Astrocyte (in vitro differentiated cells and primary cell): ENCODE measurements around the gene MYO3B.

ENCODE experiments used
- EZH2 ChIP-seq: IDR thresholded peaks from 2 replicates; pipeline ENCODE4 v1.6.1; 2012; ENCODE audit warnings: mild to moderate bottlenecking, low read length, inconsistent platforms; ENCODE audit not compliant: insufficient read depth
- TF ChIP-seq, protein P1 (sequence below): IDR thresholded peaks from 2 replicates; pipeline ENCODE4 v1.5.1; 2011; ENCODE audit warnings: low read depth, mild to moderate bottlenecking, inconsistent platforms, low read length, moderate library complexity; ENCODE audit not compliant: insufficient read depth

DNA sequence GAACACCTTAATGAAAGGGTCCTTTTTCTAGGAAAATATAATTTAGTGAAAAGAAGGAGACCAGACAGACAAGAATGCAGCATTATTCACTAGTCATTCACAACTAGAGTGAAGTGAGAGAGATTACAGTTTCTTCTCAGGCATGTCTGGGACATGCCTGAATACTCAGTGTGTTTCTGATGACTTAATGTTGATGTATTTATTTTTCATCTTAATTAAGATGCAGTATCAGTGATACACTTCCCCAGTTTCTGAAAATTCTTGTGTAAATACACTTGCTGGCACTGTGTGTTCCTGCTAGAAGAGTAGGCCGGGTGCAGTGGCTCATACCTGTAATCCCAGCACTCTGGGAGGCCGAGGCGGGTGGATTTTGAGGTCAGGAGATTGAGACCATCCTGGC, 143.6 kb downstream of the MYO3B start:
- TF ChIP-seq, protein P1, sequence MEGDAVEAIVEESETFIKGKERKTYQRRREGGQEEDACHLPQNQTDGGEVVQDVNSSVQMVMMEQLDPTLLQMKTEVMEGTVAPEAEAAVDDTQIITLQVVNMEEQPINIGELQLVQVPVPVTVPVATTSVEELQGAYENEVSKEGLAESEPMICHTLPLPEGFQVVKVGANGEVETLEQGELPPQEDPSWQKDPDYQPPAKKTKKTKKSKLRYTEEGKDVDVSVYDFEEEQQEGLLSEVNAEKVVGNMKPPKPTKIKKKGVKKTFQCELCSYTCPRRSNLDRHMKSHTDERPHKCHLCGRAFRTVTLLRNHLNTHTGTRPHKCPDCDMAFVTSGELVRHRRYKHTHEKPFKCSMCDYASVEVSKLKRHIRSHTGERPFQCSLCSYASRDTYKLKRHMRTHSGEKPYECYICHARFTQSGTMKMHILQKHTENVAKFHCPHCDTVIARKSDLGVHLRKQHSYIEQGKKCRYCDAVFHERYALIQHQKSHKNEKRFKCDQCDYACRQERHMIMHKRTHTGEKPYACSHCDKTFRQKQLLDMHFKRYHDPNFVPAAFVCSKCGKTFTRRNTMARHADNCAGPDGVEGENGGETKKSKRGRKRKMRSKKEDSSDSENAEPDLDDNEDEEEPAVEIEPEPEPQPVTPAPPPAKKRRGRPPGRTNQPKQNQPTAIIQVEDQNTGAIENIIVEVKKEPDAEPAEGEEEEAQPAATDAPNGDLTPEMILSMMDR = no peak
- no peak for TF ChIP-seq EZH2
